Measurements from ENCODE around the gene CRYBA2.

DNA sequence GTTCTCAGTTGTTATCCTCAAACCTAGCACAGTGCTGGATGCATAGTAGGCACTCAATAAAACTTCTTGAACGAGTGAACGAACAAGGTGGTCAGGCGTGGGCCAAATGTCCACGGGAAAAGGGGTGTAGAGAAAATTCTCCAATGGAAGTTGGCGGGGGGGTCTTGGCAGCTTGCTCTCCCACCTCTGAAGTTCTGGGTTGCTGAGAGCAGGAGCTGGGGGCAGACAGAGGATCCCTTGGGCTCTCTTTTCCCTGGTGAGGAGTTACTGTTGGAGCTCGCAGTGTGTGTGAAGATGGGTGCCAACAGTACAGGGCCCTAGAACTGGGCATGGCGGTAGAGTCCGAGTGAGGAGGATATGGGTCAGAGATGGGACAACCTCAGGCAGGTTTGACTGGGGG, 2.3 kb upstream of the CRYBA2 start:
- TF ChIP-seq, protein P1, sequence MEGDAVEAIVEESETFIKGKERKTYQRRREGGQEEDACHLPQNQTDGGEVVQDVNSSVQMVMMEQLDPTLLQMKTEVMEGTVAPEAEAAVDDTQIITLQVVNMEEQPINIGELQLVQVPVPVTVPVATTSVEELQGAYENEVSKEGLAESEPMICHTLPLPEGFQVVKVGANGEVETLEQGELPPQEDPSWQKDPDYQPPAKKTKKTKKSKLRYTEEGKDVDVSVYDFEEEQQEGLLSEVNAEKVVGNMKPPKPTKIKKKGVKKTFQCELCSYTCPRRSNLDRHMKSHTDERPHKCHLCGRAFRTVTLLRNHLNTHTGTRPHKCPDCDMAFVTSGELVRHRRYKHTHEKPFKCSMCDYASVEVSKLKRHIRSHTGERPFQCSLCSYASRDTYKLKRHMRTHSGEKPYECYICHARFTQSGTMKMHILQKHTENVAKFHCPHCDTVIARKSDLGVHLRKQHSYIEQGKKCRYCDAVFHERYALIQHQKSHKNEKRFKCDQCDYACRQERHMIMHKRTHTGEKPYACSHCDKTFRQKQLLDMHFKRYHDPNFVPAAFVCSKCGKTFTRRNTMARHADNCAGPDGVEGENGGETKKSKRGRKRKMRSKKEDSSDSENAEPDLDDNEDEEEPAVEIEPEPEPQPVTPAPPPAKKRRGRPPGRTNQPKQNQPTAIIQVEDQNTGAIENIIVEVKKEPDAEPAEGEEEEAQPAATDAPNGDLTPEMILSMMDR (conservative IDR thresholded peaks at IDR 0.05): no peak
- TF ChIP-seq EZH2 (IDR thresholded peaks at IDR 0.05; ENCODE audit: low read depth): no peak
